GM19463 (cell line): Measurements from ENCODE around the gene APC.

Source experiments
- ATAC-seq: cut with Tn5 transposase; IDR thresholded peaks from one replicate; pipeline ENCODE4 v1.9.1; 2021; ENCODE audit warnings: mild to moderate bottlenecking, moderate library complexity; ENCODE audit not compliant: unreplicated experiment

APC gene

DNA sequence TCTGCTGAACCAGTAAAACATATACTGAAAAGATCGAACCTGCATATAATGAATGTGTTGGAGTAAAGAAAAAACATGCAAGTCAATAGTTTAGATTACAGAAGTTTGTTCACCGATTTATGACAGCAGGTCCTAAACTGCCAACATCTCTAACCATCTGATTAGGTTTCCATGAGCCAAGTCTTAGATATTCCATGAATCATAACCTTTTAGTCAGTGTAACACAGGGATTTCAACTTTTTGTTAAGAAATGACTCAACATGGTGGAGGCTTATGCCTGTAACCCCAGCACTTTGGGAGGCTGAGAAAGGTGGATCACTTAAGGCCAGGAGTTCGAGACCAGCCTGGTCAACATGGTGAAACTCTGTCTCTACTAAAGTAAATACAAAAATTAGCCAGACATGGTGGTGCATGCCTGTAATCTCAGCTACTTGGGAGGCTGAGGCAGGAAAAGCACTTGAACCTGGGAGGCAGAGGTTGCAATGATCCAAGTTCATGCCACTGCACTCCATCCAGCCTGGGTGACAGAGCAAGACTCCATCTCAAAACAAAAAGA lies 38.7 kb downstream of the APC start:
- ATAC-seq: no peak

DNA sequence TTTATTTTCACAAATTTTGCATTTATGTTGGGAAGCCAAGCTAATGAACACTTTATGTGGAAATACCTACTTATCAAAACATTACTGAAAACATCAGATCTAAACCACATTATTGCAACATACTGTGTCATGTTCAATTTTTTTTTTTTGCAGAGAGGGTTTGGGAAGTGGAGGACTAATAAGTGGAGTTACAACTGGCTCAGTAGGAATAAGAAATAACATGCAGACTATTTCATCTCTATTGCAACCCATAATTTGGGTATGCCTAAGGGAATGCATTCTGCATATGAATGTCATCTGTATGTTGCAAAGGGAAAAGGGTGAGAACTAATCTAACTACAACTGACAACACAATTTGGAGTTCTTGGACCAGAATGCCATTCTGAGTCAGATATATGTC lies 41.8 kb downstream of the APC start:
- ATAC-seq: no peak

DNA sequence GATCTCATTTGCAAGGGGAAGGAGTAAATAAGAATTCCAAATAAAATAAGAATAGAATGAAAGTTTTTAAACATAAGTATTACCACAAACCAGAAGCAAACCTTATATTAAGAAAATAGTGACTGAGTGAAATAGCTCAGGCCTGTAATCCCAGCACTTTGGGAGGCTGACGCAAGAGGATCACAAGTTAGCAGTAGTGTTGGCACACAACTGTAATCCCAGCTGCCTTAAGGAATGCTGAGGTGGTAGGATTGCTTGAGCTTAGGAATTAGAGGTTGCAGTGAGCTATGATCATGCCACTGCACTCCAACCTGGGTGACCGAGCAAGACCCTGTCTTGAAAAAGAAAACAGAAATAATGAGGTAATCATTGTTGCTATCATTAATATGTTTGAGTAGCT lies 47.0 kb downstream of the APC start:
- no peak for ATAC-seq

DNA sequence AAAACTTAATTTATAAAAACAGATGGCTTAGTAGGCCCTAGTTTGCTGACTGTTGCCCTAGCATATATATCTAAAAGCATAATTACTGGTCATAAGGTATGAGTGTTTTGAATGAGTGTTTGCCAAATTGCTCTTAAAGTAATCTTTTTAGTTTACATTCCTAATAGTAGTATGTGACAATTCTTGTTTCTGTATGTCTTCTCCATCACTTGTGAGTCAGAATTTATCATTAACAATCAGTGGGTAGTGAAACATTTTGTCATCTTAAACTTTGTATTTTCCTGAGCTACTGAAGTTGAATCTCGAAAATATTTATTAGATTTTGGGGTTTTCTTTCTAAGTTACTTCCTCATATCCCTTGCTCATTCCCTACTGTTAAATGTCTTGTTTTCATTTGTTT lies 49.6 kb downstream of the APC start:
- no peak for ATAC-seq

DNA sequence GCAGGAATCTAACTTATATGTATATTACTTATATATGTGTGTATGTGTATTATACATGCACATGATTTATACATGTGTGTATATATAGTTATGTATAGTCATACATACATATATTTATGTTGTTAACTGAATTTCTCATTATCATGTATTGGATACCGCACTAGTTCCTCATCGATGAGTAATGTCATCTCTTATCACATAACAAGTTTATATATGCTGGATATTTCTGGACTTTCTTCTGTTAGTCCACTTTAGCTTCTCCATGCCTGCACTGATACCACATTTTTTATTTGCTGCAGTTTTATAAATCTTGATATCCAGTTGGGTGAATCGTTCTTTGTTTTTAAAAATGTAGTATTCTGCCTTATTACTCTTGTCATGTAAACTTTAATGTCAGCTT lies 50.2 kb downstream of the APC start:
- ATAC-seq: no peak

DNA sequence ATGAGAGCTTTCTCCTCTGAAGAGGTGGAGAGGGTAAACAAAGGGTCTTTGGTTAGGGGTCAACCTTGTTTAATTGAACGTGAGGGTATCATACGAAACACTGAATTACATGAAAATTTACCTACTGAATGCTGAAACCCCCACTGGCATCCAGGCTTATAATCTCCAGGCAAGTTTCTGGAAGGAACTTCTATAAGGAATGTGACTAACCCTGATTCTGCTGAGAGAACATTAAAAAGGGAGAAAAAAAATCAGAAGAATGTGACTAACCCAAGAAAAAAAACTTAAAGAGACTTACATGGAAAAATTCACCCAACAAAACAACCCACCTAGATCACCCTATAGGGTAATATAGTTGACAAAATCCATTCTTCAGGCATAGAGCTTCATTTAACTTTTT lies 55.5 kb downstream of the APC start:
- ATAC-seq: no peak

DNA sequence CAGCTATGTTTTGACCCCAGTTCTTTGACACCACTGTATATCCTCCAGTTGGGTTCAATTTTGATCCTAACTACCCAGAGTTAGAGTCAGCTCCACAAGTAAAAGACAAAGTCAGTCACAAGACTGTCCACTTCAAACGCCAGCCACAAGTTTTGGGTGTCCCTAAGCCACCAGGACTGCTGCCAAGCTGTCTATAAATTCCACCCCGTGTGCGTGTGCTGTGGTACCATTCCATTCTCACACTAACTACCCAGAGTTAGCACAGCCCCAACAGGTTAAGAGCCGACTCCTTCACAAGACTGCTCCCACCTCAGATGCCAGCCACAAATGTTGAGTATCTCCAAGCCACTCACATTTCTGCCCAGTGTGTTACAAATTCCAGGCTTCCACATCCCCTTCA lies 56.7 kb downstream of the APC start:
- ATAC-seq: no peak

DNA sequence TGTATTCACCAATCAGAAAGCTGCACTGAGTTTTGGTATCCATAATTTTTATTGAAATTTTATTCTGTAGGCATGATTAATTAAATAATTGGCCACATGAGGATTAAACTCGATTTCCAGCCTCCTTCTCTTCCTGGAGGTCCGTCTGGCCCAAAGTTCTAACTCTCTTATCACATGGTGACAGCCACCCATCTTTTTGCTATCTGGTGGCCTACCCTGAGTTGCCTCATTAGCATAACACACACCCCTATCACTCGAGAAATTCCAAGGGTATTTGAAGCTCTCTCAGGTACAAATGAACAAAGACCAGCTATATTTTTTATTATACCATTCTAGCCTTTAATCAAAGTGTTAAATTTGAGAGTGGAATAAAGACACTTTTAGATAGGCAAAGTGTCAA lies 57.7 kb downstream of the APC start:
- no peak for ATAC-seq

DNA sequence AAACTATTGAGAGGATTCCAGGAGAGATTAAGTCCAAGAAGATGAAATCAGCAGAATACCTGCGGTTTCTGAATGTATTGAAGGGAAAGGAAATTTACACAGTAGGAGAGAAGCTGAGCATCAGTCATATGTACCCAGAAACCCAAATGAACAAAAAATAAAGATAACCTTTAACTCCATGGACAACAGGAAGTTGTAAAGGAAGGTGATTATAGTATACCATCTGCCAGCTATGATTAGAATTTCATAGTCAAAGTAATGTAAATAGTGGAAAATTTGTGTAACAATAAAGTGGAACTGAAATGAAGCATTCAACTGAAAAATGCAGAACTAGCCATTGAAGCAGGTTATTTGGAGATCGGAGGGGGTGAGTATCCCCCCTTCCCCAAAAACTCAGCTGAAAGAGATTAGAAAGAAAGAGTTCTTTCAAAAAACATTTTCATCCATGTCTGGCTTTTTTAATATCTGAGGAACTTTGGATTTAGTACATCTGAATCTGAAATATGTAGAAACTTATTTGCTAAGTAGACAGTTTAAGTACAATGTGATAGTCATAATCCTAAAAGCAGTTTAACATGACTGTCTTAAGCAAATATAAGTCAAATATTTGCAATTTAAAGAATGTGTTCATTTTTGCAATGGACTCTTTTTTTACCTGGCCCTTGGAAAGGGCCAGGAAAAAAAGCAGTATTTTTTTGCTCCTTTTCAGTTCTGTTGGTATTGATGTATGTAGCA lies 58.4 kb downstream of the APC start:
- ATAC-seq: no peak

DNA sequence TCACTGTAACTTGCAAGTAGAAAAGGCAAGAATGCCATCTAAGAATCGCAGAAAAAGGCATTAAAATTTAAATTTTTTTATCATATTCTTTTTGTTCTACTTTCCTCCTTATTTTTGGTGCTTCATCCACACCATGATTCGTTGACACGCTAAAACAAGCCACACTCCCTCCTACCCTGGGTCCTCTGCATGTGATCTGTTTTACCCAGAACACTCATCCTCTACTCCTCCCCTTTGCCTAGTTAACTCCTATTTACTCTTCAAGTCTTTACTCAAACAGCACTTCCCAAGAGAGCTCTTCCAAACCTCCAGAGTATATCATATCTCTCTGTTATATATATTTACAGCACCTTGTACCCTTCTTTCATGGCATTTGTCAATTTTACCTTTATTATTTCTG lies 62.0 kb downstream of the APC start:
- ATAC-seq: no peak

DNA sequence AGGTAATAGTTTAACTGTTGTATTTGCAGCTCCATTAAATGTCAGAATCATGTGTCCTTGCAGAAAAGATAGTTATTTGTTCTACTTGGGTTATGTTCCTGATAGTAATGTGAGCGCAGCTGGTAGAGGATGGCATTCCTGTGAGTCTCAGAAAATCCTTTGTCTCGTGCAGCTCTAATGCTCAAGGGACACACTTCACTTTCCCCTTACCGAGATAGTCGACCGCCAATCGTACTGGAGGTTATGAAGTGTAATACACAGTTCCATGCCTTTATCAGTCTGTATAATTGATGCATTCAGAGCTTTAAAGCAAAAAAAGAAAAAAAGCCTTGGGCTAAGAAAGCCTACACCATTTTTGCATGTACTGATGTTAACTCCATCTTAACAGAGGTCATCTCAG lies 63.2 kb downstream of the APC start:
- ATAC-seq: no peak

DNA sequence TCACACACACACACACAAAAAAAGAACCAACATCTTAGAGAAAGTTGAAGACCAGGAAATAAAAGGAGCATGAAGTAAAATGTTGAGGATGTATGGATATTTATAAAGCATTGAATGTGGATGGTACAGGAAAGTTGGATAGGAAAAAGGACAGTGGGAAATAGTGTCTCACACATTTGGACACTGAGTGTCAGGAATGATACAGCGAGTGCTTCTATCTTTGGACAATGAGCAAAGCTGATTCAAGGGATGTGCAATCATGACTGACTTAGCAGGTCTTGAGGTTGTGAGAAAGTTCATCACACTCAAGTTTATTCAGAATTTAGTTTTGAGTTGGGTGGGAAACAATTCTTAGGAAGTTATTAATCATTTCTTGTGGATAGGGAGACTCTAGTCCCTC lies 73.3 kb downstream of the APC start:
- no peak for ATAC-seq

DNA sequence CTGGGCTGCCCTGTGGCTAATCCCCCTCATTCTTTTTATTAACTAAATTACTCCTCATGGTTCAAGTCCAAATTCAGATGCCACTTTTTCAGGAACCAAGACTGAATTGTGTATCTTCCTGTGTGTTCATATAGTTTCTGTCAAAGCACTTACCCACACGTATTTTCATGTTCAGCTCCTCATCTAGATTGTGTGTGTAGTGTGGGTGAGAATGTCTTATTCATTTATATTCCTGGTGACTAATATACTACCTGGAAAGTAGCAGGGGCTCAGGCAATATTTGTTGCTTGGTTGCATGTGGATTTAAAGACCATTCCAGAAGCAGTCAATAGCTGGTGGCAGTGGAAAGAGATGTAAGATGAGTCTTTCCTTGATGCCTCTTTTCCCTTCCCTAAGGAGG lies 74.9 kb downstream of the APC start:
- ATAC-seq: no peak

DNA sequence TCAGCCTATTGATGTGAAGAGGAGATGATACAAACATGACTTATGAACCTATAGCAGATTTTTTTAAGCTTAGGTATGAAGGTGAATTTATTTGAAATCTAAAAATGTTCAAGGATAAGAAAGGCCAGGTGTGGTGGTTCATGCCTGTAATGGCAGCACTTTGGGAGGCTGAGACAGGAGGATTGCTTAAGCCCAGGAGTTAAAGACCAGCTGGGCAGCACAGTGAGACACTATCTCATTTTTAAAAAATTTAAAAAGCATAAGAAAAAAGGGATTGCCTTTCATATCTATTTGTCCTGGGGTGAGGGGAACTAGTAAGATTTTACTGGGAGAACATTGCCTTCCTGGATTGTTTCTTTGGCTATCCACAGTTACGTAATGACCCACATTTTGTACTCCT lies 82.6 kb downstream of the APC start:
- no peak for ATAC-seq

DNA sequence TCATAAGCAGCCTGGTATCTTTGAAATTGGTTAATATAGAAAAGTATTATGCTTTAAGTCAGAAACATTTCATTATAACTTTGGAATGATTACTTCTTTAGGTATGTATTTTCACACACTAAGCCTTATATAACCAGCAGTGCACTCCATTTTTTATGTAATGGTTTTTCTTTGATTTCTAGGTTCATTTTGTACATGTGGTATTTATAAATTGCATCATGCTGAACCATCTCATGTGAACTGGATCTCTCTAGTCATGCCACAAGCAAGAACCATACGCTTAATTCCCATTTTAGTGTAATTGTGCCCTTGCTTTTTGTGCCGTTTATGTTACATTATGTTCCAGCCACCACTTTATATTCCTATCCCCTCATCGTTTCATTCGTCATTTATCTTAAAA lies 84.8 kb downstream of the APC start:
- no peak for ATAC-seq

DNA sequence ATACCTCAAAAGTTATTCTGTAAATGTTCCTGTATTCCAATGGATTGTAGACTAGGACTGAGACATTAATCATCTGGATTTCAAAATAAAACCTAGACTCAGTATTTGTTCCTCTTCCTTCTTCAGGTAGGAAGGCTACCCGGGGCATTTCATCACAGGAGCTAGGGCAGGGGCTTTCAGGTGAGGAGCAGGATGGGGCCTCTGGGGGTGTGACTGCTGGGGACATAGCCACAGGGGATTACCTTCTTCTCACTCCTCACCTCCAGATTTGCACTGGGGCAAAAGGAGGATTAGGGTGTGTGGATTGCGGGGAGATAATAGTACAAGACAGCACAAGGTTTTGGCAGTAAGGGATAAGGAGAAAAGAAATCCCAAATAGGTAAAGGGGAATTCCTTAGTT lies 85.5 kb downstream of the APC start:
- ATAC-seq: no peak

DNA sequence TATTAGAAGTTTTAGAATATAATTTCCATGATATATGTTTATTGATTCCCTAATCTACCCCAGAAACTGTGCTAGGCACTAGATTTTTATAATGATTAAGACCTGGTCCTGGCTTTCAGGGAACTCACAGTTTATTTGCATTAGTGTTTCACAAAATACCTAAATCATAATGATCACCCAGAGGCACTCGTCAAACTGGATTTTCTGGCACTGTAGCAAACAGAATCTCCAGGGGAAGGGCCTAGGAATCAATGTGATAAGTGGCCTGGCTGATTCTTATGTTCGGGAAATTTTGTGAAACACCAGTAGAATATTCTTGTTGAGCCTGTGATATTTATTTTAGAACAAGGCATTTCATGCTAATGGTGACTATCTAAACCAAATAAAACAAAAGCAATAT lies 86.0 kb downstream of the APC start:
- no peak for ATAC-seq

DNA sequence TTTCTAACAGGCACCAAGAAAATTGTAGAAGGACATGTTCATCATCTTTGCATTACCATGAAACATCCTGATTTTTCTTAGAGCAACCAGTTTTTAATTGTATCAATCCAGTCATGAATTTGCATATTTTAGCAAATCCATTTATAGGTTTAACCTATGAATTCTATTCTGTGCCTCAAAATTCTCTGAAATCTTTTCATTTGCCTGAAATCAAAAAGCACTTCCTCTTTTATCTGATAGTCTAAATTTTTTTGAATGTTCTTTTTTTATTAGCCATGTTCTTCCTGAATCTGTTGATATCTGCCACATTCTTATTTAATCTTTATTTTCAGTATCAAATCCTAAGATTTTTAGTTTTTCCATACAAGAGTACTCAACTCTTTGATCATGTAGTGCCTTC lies 86.5 kb downstream of the APC start:
- no peak for ATAC-seq

DNA sequence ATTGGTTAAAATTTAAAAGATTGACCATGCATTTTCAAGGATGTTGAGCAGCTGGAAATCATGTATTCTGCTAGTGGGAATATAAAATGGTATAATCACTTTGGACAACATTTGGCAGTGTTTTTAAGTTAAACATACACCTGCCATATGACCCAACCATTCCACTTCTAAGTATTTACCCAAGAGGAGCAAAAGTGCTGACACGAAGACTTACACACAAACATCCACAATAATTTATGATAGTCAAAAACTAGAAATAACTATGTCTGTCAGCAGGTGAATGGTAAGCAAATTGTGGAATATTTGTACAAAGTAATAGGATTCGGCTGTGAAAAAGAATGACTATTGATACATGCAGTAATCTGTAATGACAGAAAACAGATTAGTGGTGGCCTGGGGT lies 92.7 kb downstream of the APC start:
- no peak for ATAC-seq

DNA sequence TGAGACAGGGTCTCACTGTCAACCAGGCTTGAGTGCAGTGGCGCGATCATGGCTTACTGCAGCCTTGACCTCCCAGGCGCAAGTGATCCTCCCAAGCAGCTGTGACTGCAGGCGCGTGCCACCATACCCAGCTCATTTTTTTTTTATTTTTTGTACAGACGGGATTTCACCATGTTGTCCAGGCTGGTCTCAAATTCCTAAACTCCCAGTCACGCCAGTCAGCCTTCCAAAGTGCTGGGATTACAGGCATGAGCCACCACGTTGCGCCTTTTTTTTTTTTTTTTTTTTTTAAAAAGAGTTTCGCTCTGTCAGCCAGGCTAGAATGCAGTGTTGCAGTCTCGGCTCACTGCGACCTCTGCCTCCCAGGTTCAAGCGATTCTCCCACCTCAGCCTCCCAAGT lies 96.3 kb downstream of the APC start:
- no peak for ATAC-seq

DNA sequence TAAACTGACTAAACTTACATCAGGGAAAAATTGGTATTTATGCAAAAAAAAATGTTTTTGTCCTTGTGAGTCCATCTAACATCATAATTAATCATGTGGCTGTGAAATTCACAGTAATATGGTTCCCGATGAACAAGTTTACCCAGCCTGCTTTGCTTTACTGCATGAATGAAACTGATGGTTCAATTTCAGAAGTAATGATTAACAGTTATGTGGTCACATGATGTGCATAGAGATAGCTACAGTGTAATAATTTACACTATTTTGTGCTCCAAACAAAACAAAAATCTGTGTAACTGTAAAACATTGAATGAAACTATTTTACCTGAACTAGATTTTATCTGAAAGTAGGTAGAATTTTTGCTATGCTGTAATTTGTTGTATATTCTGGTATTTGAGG lies 106.8 kb downstream of the APC start:
- no peak for ATAC-seq

DNA sequence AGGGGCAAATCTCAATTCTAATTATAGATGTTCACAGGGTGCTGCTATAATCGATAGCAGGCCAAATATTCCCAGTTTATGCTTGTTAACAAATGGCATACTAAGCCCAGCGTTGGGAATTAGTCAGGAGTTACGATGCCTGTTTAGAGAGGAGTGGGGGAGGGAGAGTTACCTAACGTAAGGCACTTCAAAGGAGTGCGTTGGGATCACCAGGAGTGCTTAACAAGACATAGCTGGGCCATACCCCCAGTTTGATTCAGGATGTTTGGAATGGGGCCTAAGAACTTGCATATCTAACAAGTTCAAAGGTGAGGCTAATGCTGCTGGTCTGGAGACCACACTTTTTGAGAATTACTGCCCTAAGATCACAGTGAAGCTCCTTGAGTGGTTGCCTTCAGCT lies 108.9 kb downstream of the APC start:
- ATAC-seq: no peak

DNA sequence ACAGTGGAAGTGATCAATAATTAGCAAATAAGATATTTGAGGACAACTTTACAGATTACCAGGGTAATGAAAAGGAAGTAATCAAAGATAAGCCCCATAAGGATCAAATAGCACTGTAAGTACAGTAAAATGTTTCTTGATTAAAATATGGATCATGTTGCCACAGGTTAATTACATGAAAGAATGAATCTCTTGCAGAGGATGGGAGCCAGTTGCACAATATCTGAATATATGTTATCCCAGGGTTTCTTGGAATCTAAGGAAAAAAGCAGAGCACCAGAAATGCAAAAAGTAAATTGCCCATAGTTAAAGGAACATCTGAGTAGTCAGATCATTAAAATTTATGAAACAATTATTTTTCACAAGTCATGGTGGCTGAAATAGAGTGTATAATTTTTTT lies 109.6 kb downstream of the APC start:
- ATAC-seq: no peak
